ENCODE results near the gene TCF20. TPM values are rescaled to one million over a fixed set of nuclear protein-coding genes. Genes with fewer than 3 reads are reported as not detected.

TCF20 gene
- total and polyA plus RNA-seq, 8 donors: 5.8 to 50.0 (median 18.8) TPM

DNA sequence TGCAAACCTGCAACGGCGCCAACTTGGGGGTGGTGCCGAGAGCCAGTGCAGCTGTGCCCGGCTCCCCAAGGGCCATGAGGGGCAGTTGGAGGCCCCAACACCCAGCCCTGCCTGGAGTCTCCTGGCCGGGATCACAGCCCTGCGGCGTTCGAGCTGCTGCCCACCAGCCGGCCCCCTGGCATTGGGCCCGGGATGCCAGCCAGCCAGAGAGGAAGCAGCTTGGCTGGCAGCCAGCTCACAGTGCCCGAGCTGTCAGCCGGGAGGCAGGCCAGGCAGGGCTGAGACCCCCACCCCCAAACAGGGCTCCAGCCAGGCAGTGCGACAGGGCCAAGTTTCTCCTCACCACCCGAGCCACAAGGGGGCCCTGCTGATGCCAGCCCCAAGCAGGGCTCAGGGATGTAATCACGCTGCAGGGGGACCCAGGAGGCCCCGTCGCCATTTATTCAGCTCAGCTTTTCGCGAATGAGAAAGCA, 26.0 kb upstream of the TCF20 start:
- DNase-seq: peak; percentile 30 to 86
- H3K27ac ChIP-seq: no peak overlapping the region
- H3K9me3 ChIP-seq: no peaks in the 10 kb centered on the region
- H3K4me1 ChIP-seq: peaks cover 8 to 37% (median 27%) of the 10 kb centered on the region in 4 donors
- H3K4me3 ChIP-seq: no peak overlapping the region
- intact Hi-C loops (cut with DNase I; ENCODE audit: low total_unique reads): no loop called here
- H3K36me3 ChIP-seq: no peaks in the 10 kb centered on the region
- 31 to 58% (median 41%) methylated on average over 10 to 19 of the region's 19 CpGs for WGBS, 5 donors
- TF ChIP-seq, protein P1, sequence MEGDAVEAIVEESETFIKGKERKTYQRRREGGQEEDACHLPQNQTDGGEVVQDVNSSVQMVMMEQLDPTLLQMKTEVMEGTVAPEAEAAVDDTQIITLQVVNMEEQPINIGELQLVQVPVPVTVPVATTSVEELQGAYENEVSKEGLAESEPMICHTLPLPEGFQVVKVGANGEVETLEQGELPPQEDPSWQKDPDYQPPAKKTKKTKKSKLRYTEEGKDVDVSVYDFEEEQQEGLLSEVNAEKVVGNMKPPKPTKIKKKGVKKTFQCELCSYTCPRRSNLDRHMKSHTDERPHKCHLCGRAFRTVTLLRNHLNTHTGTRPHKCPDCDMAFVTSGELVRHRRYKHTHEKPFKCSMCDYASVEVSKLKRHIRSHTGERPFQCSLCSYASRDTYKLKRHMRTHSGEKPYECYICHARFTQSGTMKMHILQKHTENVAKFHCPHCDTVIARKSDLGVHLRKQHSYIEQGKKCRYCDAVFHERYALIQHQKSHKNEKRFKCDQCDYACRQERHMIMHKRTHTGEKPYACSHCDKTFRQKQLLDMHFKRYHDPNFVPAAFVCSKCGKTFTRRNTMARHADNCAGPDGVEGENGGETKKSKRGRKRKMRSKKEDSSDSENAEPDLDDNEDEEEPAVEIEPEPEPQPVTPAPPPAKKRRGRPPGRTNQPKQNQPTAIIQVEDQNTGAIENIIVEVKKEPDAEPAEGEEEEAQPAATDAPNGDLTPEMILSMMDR (IDR thresholded peaks at IDR 0.05): peak in 1 of 7 experiments; percentile 8
- TF ChIP-seq POLR2A (IDR thresholded peaks at IDR 0.05): no peak
- H3K27me3 ChIP-seq: no peaks in the 10 kb centered on the region

- TF ChIP-seq EP300 (IDR thresholded peaks at IDR 0.05): no peak
- WGBS, 5 donors: 38 to 53% (median 44%) methylated on average over 16 to 22 of the region's 22 CpGs
- no peaks in the 10 kb centered on the region for H3K27me3 ChIP-seq
- intact Hi-C loops (cut with DNase I; ENCODE audit: low total_unique reads): no loop called here
- peak; percentile 38 to 90 for DNase-seq
- no peak overlapping the region for H3K4me3 ChIP-seq
- no peaks in the 10 kb centered on the region for H3K9me3 ChIP-seq
- H3K4me1 ChIP-seq: peaks cover 0 to 21% (median 11%) of the 10 kb centered on the region in 4 donors
- no peak overlapping the region for H3K27ac ChIP-seq
- no peaks in the 10 kb centered on the region for H3K36me3 ChIP-seq
Measured at GRCh38 chr22:42294034-42294985, 23.9 kb upstream of the TCF20 start.

DNA sequence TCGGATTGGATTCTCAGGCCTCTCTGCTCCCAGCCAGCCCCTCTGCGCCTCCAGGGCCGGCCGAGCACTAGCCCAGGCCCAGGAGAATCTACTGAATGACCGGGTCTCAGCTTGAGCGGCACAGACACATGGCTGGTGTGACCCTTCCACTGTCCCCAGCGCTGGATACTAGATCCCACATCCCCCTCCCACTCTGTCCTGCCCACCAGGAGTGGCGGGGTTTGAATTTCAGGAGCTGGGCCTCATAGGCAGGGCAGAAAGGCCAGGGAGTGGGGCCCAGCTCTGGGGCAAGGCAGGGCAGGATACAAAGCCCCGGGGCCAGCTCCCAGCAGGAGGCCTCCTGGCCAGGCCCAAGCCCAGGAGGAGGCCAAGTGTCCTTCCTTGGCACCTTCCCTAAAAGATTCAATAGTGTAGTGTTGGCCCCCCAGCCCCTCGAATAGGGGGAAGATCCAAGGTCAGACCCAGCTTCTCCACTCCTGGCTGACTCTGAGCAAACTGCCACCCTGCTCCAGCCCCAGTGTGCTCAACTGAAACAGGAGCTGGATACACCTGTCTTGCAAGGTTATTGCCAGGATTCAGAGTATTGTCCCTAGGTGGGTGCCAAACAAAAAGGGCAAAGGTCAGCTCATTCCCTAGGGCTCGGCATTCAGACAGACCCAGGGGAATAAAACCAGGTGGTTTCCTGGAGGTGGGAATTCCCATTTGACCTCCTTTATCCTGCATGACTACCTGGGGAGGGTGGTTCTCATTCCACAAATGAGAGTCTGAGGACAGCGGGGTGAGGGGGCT, 22.5 kb upstream of the TCF20 start:
- Histone ChIP-seq H3K9me3 (no peaks in the 10 kb centered on the region), H3K36me3 (no peaks in the 10 kb centered on the region), H3K4me3 (no peak overlapping the region), H3K4me1 (peaks cover 0 to 19% (median 11%) of the 10 kb centered on the region in 4 donors), H3K27ac (no peak overlapping the region), H3K27me3 (no peaks in the 10 kb centered on the region)
- DNase-seq: peak in 1 of 2 donors; percentile 46
- intact Hi-C loops (cut with DNase I; ENCODE audit: low total_unique reads): no loop called here
- TF ChIP-seq POLR2AphosphoS5 (IDR thresholded peaks at IDR 0.05): no peak
- TF ChIP-seq, protein P1 (IDR thresholded peaks at IDR 0.05): no peak
- 69 to 86% (median 75%) methylated on average over 10 to 12 of the region's 12 CpGs for whole genome bisulfite sequencing, 5 donors

DNA sequence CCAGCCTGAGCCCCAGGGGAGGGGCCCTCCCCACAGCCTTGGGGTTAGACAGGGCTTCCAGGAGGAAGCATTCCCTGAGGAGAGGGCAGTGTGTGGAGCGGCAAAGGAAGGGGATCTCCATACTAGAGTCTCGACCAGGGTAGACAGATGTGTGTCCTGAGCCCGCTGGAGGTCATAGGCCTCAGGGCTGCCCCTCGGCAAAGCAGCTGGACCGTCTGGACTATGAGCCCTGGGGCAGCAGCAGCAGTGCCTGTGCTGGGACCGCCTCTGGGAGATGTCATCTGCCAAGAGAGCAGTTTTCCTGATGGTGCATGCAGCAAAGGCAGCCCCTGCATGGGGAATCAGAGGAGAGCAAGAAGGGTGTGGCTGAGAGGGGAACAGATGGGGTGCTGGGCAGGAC, 20.8 kb upstream of the TCF20 start:
- TF ChIP-seq EP300 (IDR thresholded peaks at IDR 0.05): no peak
- no peak for TF ChIP-seq POLR2AphosphoS5 (IDR thresholded peaks at IDR 0.05)
- TF ChIP-seq, protein P1 (IDR thresholded peaks at IDR 0.05): no peak
- no peak for TF ChIP-seq POLR2A (IDR thresholded peaks at IDR 0.05)
- no peaks in the 10 kb centered on the region for H3K36me3 ChIP-seq
- no peak for DNase-seq
- H3K4me1 ChIP-seq: peaks cover 0 to 10% (median 7%) of the 10 kb centered on the region in 4 donors
- no peaks in the 10 kb centered on the region for H3K27me3 ChIP-seq
- intact Hi-C loops (cut with DNase I; ENCODE audit: low total_unique reads): no loop called here
- WGBS, 5 donors: 83 to 95% (median 91%) methylated on average over 6 of the region's 6 CpGs
- no peak overlapping the region for H3K27ac ChIP-seq
- no peaks in the 10 kb centered on the region for H3K9me3 ChIP-seq
- no peak overlapping the region for H3K4me3 ChIP-seq
